Endothelial cell of umbilical vein (primary cell): ENCODE measurements around the gene PKD2.

ENCODE experiments used
- EZH2 ChIP-seq: IDR thresholded peaks from 2 replicates; pipeline ENCODE4 v1.6.1; 2012; ENCODE audit warnings: borderline replicate concordance, low read depth, mild to moderate bottlenecking, moderate library complexity, low read length, inconsistent platforms; ENCODE audit not compliant: severe bottlenecking
- FOS ChIP-seq: IDR thresholded peaks from 2 replicates; pipeline ENCODE4 v1.6.1; 2011; ENCODE audit warnings: mild to moderate bottlenecking, low read length, moderate library complexity, borderline replicate concordance; ENCODE audit not compliant: insufficient read depth
- JUN ChIP-seq: IDR thresholded peaks from 2 replicates; pipeline ENCODE4 v1.6.1; 2011; ENCODE audit warnings: borderline replicate concordance, low read depth; ENCODE audit not compliant: insufficient read length, insufficient read depth
- MAX ChIP-seq: IDR thresholded peaks from 2 replicates; pipeline ENCODE4 v1.6.1; 2011; ENCODE audit not compliant: insufficient read depth, insufficient read length
- MYC ChIP-seq: IDR thresholded peaks from one replicate; pipeline ENCODE4 v1.6.1; 2011; ENCODE audit warnings: mild to moderate bottlenecking, low read depth, low read length
- POLR2A ChIP-seq: IDR thresholded peaks from 2 replicates; pipeline ENCODE4 v1.6.1; 2012; ENCODE audit warnings: low read depth, mild to moderate bottlenecking, control low read depth, low read length
- POLR2AphosphoS5 ChIP-seq: IDR thresholded peaks from 2 replicates; pipeline ENCODE4 v1.6.1; 2012; ENCODE audit warnings: low read depth, mild to moderate bottlenecking, control low read depth, low read length, moderate library complexity; ENCODE audit not compliant: insufficient read depth
- TF ChIP-seq, protein P1 (sequence below), 2 donors: IDR thresholded peaks; 1 replicate in 1 of 2; 2 replicates in 1 of 2; pipeline ENCODE4 v1.5.1; 2011; ENCODE audit warnings: low read length in 2 of 2, mild to moderate bottlenecking in 2 of 2, moderate library complexity in 2 of 2, control low read depth in 1 of 2, inconsistent platforms in 1 of 2, low read depth in 1 of 2; ENCODE audit not compliant: insufficient read depth in 1 of 2; ENCODE audit errors: extremely low read depth in 1 of 2

GRCh38 chr4:88115587-88115986, 108.2 kb downstream of the PKD2 start:
- no peak for TF ChIP-seq EZH2
- no peak for TF ChIP-seq POLR2A
- TF ChIP-seq, protein P1, sequence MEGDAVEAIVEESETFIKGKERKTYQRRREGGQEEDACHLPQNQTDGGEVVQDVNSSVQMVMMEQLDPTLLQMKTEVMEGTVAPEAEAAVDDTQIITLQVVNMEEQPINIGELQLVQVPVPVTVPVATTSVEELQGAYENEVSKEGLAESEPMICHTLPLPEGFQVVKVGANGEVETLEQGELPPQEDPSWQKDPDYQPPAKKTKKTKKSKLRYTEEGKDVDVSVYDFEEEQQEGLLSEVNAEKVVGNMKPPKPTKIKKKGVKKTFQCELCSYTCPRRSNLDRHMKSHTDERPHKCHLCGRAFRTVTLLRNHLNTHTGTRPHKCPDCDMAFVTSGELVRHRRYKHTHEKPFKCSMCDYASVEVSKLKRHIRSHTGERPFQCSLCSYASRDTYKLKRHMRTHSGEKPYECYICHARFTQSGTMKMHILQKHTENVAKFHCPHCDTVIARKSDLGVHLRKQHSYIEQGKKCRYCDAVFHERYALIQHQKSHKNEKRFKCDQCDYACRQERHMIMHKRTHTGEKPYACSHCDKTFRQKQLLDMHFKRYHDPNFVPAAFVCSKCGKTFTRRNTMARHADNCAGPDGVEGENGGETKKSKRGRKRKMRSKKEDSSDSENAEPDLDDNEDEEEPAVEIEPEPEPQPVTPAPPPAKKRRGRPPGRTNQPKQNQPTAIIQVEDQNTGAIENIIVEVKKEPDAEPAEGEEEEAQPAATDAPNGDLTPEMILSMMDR (IDR thresholded peaks at IDR 0.05; ENCODE audit: extremely low read depth in 1 of 2, insufficient read depth in 1 of 2, low read depth in 1 of 2, low read length in 2 of 2): no peak
- no peak for TF ChIP-seq POLR2AphosphoS5
- TF ChIP-seq MAX: no peak
- no peak for TF ChIP-seq FOS
- no peak for TF ChIP-seq MYC
- TF ChIP-seq JUN: no peak
